Measurements from ENCODE around the gene CSE1L.

The CSE1L gene

GRCh38 chr20:49115564-49115963 lies 69.5 kb downstream of the CSE1L start:
- no peak overlapping the region for H3K4me3 ChIP-seq (ENCODE audit: low read depth, low read length)
- ChIA-PET CTCF (interaction anchor here (0.6 kb wide), 1 partner anchor 17 kb away, joined by 3 read pairs; no protein-coding TSS in a partner anchor), POLR2A (no interaction called here)
- TF ChIP-seq CTCF (IDR thresholded peaks at IDR 0.05; ENCODE audit: insufficient read depth, low read length, missing control alignments) = no peak
- DNase-seq (ENCODE audit: low read depth, low spot score) = no peak

DNA sequence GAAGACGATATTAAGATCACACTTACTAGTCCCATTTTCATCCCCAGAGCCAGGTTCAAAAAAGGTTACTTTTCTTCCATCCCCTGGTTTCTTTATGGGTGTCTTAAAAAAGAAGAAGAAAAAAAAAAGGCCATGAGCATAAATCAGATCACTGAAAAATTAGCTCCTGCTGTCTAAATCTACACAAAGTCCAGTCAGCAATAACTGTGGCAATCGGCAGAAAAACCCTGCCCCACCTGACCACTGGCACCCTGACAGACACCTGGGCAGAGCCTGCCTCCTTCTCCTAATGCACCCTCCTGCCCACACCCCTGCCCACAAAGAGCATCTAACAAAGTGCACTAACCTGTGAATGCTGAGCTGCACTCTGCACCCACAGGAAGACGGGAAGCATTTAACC lies 72.2 kb downstream of the CSE1L start:
- no peak overlapping the region for H3K4me3 ChIP-seq (ENCODE audit: low read depth, low read length)
- DNase-seq (ENCODE audit: low read depth, low spot score) = no peak
- TF ChIP-seq CTCF (IDR thresholded peaks at IDR 0.05; ENCODE audit: insufficient read depth, low read length, missing control alignments) = no peak
- ChIA-PET CTCF (interaction anchor here (2.0 to 2.3 kb wide), 2 partner anchors 15 to 17 kb away, joined by 6 to 10 read pairs; no protein-coding TSS in a partner anchor), POLR2A (no interaction called here)

- DNase-seq (ENCODE audit: low read depth, low spot score) = no peak
- POLR2A ChIA-PET = no interaction called here
- no peak overlapping the region for H3K4me3 ChIP-seq (ENCODE audit: low read depth, low read length)
- CTCF ChIA-PET = interaction anchor here (0.7 to 1.8 kb wide), 2 partner anchors 9 to 97 kb away, joined by 3 to 8 read pairs; no protein-coding TSS in a partner anchor
- no peak for TF ChIP-seq CTCF (IDR thresholded peaks at IDR 0.05; ENCODE audit: insufficient read depth, low read length, missing control alignments)
Observed at GRCh38 chr20:49119988-49120387, 73.9 kb downstream of the CSE1L start.

DNA sequence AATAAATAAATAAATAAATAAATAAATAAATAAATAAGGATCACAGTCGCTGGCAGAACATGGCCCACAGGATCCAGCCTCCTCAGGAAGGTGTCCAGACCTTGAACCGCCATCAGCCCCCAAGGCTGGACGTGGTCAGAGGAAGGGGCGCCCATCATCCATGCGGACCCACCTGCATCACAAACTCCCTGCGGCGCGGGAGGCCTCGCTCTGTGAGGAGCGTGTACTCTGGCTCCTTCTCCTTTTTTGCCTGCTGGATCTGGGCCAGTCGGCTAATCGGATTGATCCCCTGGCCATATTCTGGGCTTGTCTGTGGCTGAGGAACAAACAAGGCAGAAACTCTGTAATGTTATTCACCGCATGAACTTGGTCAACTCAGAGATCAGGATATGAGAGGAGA lies 76.8 kb downstream of the CSE1L start:
- no peak overlapping the region for H3K4me3 ChIP-seq (ENCODE audit: low read depth, low read length)
- CTCF ChIA-PET = interaction anchor here (3.0 to 3.1 kb wide), 2 partner anchors 10 to 11 kb away, joined by 7 to 12 read pairs; no protein-coding TSS in a partner anchor
- POLR2A ChIA-PET = no interaction called here

DNA sequence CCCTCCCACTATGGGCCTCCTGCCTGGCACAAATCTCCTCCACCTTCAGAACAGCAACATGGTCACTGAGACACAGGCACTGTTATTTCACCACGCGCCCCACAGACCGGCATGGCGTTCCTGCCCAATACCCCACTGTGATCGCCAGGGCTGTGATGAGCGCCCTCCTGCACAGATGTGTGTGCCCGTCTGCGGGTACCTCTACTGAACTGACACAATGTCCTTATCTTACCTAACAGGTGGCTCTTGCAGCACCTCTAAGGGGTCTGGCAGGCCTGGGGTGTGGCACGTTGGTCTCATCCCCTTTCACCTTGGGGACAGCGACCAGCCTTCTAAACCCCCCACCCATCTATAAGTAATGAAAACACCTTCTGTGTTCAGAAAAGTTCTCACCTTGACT lies 77.9 kb downstream of the CSE1L start:
- no peak for TF ChIP-seq CTCF (IDR thresholded peaks at IDR 0.05; ENCODE audit: insufficient read depth, low read length, missing control alignments)
- CTCF ChIA-PET = interaction anchor here (1.3 to 3.5 kb wide), 4 partner anchors 9 to 93 kb away, joined by 3 to 27 read pairs (median 10); no protein-coding TSS in a partner anchor
- no peak for DNase-seq (ENCODE audit: low read depth, low spot score)
- POLR2A ChIA-PET = no interaction called here
- no peak overlapping the region for H3K4me3 ChIP-seq (ENCODE audit: low read depth, low read length)

More for the DNA sequence above, 76.8 kb downstream of the CSE1L start:
- TF ChIP-seq CTCF (IDR thresholded peaks at IDR 0.05; ENCODE audit: insufficient read depth, low read length, missing control alignments) = no peak
- no peak for DNase-seq (ENCODE audit: low read depth, low spot score)

- no peak overlapping the region for H3K4me3 ChIP-seq (ENCODE audit: low read depth, low read length)
- ChIA-PET CTCF (interaction anchor here (0.7 to 8.6 kb wide), 28 partner anchors 10 to 187 kb away, joined by 3 to 258 read pairs (median 5); partner anchors contain the start of gene DDX27), POLR2A (interaction anchor here (1.3 kb wide), 1 partner anchor 86 kb away, joined by 8 read pairs; the partner anchor contains the start of gene DDX27)
- DNase-seq (ENCODE audit: low read depth, low spot score) = peak; percentile 12
- TF ChIP-seq CTCF (IDR thresholded peaks at IDR 0.05; ENCODE audit: insufficient read depth, low read length, missing control alignments) = peak; percentile 27
Observed at GRCh38 chr20:49132995-49133478, 86.9 kb downstream of the CSE1L start.
